ENCODE measurements around the gene CEP85.

- TF ChIP-seq POLR2AphosphoS5 (IDR thresholded peaks at IDR 0.05): no peak
- TF ChIP-seq, protein P1, sequence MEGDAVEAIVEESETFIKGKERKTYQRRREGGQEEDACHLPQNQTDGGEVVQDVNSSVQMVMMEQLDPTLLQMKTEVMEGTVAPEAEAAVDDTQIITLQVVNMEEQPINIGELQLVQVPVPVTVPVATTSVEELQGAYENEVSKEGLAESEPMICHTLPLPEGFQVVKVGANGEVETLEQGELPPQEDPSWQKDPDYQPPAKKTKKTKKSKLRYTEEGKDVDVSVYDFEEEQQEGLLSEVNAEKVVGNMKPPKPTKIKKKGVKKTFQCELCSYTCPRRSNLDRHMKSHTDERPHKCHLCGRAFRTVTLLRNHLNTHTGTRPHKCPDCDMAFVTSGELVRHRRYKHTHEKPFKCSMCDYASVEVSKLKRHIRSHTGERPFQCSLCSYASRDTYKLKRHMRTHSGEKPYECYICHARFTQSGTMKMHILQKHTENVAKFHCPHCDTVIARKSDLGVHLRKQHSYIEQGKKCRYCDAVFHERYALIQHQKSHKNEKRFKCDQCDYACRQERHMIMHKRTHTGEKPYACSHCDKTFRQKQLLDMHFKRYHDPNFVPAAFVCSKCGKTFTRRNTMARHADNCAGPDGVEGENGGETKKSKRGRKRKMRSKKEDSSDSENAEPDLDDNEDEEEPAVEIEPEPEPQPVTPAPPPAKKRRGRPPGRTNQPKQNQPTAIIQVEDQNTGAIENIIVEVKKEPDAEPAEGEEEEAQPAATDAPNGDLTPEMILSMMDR (IDR thresholded peaks at IDR 0.05): no peak
These were observed 90.5 kb downstream of the CEP85 start for GRCh38 chr1:26324550-26324949.
